Glomerular visceral epithelial cell (primary cell): ENCODE data around the gene LAMA2.

Experiments used
- DNase-seq: peaks from one replicate; pipeline ENCODE4 v3.0.0-alpha.2; 2016; ENCODE audit errors: extremely low spot score

LAMA2 gene

DNA sequence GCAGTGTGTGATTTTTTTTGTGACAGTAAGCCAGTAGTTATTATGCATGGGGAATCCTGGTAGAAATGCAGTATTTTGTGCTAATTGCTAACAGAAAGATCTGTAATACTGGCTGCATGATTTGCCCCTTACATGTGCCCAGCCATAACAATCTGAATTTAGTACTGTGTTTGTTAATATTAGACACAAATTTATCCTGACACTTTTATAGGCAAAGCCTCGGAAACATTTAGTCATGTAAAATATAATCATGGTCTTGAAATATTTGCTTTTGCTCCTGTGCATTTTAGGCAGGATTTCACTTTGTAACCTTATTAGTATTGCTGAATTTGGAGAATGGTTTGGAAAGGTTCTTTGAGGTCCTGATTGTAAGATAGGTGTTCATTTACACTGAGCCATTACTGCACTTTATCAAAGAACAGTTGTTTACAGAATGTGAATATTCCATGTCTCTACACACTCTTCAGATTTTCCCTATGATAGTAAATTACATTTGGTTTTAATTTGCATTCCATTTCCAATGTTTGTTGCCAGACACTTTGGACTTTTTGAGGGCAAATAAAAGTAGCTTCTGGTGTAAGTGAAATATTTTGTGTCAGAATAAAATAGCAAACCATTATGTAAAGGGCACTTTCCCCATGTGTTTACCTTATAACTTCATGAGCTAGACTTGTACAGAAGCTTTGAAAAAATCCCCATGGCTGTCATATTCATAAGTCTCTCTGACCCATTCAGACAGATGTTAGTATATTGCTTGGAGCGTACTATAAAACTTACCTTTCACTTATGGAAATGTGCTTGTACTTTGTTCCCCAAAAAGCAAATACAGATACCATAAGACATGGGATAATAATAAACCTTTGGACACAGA lies 477.1 kb downstream of the LAMA2 start:
- no peak for DNase-seq

- DNase-seq = no peak
Measured at GRCh38 chr6:129360682-129360955, 477.7 kb downstream of the LAMA2 start.

- no peak for DNase-seq
Measured at GRCh38 chr6:129364037-129364436, 481.1 kb downstream of the LAMA2 start.

- DNase-seq = no peak
Measured at GRCh38 chr6:129364767-129365166, 481.8 kb downstream of the LAMA2 start.

DNA sequence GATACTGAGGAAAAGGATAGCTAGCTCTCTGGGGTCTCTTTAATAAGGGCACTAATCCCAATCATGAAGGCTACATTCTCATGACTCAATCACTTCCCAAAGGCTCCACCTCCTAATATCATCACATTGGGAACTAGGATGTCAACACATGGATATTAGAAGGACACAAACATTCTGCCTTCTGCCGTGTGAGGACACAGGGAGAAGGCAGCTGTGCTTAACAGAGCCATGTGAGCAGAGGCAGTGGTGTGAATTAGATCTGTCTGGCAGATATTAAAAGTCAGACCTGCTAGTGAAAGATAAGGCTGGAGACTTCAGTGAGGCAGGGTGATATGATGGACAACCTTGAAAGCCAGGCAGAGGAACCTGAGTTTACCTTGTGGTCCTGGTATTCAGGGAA lies 485.1 kb downstream of the LAMA2 start:
- DNase-seq = no peak

- DNase-seq = no peak
Measured at GRCh38 chr6:129368970-129369369, 486.0 kb downstream of the LAMA2 start.

- no peak for DNase-seq
Measured at GRCh38 chr6:129369737-129370136, 486.8 kb downstream of the LAMA2 start.

DNA sequence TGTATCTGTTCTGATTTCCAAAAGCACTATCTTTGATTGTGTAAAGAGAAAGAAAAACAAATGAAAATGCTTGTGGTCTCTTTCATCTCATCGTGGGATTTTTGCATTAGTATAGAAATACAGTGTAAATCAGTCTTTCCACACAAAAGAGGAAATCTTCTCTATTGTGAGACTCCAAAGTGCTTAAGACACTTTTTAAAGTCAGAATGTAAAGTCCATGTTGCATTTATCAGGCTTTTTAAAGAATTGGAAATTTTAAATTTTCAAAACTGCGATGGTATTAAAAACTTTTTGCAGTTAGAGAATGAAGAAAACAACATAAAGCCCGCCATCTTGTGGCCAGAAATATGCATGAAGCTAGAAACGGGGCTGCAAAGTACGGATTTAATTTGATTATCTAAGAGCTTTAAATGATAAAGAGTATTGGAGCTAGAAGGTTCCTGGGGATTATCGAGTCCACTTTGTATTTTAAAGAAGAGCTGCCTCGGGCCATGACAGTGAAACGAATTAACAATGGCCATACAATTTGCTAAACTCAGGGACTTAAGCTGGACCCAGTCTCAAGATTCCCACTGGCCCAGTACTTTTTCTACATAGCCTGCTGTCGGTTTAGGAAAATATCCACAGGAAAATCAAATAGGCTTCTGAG lies 487.5 kb downstream of the LAMA2 start:
- DNase-seq = peak; percentile 44

DNA sequence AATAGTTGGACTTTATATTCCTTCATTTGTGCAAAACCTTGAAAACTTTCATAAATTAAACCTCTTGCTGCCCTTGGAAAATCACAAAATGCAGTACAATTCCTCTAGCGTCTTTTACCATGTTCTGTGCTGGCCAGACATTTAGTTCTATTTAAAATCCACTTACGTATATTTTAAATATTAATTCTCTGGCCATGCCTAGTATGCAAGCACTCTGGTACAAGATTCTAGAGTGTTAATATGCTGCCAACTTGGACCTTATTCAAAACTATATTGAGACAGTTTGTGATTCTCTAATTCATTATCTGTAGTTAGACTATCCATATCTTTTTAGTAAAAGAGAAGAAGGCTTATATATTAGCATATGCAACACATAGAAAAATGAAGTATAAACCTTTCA lies 498.9 kb downstream of the LAMA2 start:
- DNase-seq = no peak

DNA sequence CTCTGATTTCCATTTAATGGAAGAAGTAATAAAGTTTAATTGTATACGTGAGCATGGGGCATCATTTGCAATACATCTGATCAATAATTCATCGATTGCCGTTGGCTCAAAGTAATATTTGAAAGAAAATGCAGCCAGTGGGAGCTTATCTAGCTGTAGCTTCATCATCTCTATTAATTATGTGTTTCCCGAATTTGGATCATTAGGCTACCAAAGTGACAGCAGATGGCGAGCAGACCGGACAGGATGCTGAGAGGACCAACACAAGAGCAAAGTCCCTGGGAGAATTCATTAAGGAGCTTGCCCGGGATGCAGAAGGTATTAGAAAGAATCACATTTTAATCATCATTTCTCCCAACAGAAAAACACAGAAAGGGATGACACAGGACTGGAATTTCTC lies 500.0 kb downstream of the LAMA2 start:
- DNase-seq = no peak

DNA sequence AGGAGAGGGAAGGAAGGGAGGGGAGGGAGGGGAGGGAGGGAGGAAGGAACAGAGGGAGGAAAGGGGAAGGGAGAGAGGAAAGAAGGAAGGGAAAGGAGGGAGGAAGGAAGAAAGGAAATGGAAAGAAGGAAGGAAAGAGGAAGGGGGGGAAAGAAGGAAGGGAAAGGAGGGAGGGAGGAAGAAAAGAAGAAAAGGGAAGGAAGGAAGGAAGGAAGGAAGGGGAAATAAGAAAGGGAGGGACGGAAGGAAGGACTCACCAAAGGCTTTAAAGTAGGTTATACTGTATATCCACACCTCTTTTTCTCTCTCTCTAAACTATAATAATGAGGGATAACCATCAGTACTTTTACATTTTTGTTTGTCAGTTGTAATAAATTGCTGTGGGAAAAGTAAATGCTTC lies 502.2 kb downstream of the LAMA2 start:
- DNase-seq = no peak

- DNase-seq = no peak
Measured at GRCh38 chr6:129390900-129391299, 508.0 kb downstream of the LAMA2 start.

DNA sequence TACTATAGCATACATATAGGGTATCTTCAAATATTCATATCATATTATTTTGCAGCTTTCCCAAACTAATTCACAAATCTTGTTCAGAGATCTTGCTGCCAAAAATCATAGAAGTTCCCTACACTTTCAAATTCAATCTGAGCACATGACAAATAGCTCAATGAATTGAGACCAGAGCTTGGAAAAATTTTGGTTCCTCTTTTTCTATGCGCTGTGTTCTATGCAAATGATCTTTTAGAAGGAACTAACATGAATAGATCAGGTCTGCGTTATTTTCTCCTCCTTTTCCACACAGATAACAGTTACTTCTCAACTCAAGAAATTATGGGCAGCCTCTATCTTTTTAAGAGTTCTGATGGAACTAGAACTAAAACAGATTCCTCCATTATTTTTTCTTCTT lies 510.7 kb downstream of the LAMA2 start:
- DNase-seq = no peak

- no peak for DNase-seq
Measured at GRCh38 chr6:129398764-129399163, 515.8 kb downstream of the LAMA2 start.

DNA sequence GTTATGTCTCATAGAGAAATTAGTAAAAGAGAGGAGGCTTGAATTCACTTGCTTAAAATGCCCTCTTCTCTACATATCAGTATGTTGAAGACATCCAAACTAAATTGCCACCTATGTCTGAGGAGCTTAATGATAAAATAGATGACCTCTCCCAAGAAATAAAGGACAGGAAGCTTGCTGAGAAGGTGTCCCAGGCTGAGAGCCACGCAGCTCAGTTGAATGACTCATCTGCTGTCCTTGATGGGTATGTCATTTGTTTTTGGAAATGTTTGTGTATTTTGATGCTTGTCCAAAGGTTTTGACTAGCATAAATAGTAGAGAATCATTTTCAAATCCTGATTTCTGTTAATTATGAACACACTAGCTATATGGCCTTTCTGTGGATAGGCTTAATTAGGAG lies 519.3 kb downstream of the LAMA2 start:
- no peak for DNase-seq

DNA sequence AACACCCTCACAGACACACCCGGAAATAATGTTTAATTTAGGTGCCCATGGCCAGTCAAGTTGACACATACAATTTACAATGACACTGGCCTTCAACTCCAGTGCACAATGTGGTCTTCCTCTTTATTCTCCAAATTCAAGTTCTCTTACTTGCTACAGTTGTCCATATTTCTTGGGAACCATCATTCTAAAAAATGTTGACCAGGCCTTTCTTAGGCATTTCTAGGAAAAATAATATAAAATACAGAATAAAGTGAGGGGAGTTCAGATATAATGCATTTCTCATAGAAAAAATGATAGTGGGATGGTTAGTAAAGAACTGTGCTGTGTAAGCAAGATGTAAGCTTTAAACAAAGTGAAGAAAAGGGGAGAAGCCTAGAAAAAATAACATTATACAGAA lies 528.2 kb downstream of the LAMA2 start:
- DNase-seq = no peak

- DNase-seq = no peak
Measured at GRCh38 chr6:129416337-129416990, 533.5 kb downstream of the LAMA2 start.

- DNase-seq = no peak
Measured at GRCh38 chr6:129417416-129418086, 534.6 kb downstream of the LAMA2 start.

GRCh38 chr6:129419324-129419723 lies 536.4 kb downstream of the LAMA2 start:
- DNase-seq = no peak

GRCh38 chr6:129426343-129426742 lies 543.4 kb downstream of the LAMA2 start:
- DNase-seq = no peak

DNA sequence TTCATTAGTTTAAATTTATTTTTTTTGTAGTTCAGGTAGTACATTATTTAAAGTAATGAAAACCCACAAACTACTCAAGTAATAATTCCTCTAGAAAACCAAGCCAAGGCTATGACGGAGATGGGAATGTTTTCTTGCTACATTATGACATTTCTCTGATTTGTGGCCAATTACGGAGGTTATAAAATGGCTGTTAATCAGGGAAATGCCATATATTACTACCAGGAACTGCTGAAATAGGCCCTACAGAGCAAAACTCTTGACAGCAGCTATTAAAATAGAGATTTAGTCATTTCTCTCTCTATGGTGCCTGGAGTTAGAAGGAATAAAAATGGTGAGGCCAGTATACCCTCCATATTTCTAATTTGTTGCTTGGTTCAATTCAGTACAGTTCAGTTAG lies 547.0 kb downstream of the LAMA2 start:
- no peak for DNase-seq

- no peak for DNase-seq
Measured at GRCh38 chr6:129432738-129433137, 549.8 kb downstream of the LAMA2 start.

DNA sequence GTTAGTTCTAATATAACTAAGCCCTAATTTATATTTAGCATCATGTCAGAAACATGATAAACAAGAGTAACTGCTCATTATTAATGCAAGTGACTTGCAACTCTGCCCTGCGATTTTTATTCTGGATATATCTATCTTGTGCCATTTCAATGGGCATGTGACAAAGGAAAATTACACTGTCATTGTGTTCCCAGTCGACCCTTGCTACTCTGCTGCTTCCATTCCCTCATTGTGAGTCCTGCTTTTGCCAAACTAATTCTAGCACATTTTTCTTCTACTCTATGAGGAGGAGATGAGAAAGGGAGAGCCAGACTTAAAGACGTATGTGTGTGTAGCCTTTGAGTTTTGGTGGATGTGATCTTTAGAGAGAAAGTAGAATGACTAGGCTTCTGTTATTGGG lies 551.2 kb downstream of the LAMA2 start:
- DNase-seq = no peak
